ENCODE measurements around the gene CLEC14A.

The CLEC14A gene

DNA sequence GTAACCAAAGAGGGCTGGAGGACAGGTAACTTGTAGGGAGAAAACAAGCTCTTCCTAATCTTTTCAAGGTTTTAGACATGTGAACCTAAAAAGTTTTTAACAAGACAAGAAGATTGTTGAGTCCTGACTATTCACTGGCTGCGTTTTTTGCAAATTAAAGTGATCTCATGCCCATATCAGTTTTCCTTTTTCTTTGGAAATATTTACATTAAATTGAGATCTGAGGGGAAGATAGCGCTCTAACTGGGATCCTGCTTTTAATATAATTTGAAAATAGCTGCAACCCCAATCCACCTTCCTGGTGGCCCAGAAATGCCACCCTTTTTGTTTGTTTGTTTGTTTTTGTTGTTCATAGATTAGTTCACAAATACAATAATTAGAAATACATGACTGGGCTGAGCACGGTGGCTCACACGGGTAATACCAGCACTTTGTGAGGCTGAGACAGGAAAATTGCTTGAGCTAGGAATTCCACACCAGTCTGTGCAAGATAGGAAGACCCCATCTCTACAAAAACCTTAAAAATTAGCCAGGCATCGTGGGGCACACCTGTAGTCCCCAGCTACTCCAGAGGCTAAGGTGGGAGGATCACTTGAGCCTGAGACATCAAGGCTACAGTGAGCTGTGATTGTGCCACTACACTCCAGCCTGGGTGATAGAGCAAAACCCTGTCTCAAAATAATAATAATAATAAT is 50.6 kb downstream of the CLEC14A start:
- DNase-seq, result no peak

DNA sequence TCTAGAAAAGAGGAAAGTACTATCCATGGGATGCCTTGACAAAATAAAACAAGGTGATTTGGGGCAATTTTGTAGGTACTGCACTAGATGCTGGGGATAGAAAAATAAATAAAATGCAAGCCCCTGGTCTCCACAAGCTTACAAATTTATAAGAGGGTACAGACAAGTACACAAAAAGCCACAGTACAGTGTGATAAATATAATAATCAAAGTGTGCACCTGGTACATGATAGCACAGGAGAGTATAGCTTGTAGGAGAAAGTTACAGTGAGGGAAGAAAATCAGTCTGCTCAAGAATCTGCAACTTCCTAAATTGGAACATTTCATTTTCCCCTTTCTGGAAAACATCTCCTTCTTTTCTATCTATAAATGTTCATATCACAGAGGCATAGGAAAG is 51.2 kb downstream of the CLEC14A start:
- no peak for DNase-seq

Data from Kasumi-1 (cell line).